ENCODE measurements around the gene LRRK1. TPM values are rescaled to one million over a fixed set of nuclear protein-coding genes. Genes with fewer than 3 reads are reported as not detected.

Gene LRRK1
- total RNA-seq, 4 donors from 2014 or later: 14.1 to 31.5 (median 16.8) TPM

GRCh38 chr15:100980410-100981046 lies 61.4 kb downstream of the LRRK1 start:
- Histone ChIP-seq H3K9me3 (no peaks in the 10 kb centered on the region), H3K4me3 (no peak overlapping the region), H3K27ac (no peak overlapping the region), H3K36me3 (no peaks in the 10 kb centered on the region), H3K4me1 (no peaks in the 10 kb centered on the region), H3K27me3 (peaks cover 0 to under 1% of the 10 kb centered on the region in 2 donors)
- WGBS, 2 donors: 83 to 94% methylated on average over 4 of the region's 4 CpGs
- TF ChIP-seq CTCF (IDR thresholded peaks at IDR 0.05): no peak
- TF ChIP-seq EP300 (IDR thresholded peaks at IDR 0.05): no peak
- no peak for TF ChIP-seq POLR2A (IDR thresholded peaks at IDR 0.05)
- no peak for DNase-seq (ENCODE audit: low spot score in 2 of 2)

GRCh38 chr15:100981086-100981485 lies 61.9 kb downstream of the LRRK1 start:
- Histone ChIP-seq H3K27me3 (no peaks in the 10 kb centered on the region), H3K4me1 (peaks cover 0 to under 1% (median 0%) of the 10 kb centered on the region in 4 donors), H3K36me3 (no peaks in the 10 kb centered on the region), H3K4me3 (no peak overlapping the region), H3K9me3 (no peaks in the 10 kb centered on the region), H3K27ac (no peak overlapping the region)
- WGBS, 2 donors: 79 to 89% methylated on average over 4 of the region's 4 CpGs
- DNase-seq (ENCODE audit: low spot score in 2 of 2): no peak
- TF ChIP-seq POLR2A (IDR thresholded peaks at IDR 0.05): no peak
- no peak for TF ChIP-seq EP300 (IDR thresholded peaks at IDR 0.05)
- TF ChIP-seq CTCF (IDR thresholded peaks at IDR 0.05): no peak

GRCh38 chr15:100983221-100983620 lies 64.1 kb downstream of the LRRK1 start:
- H3K4me3 ChIP-seq: no peak overlapping the region
- no peak for TF ChIP-seq POLR2A (IDR thresholded peaks at IDR 0.05)
- TF ChIP-seq CTCF (IDR thresholded peaks at IDR 0.05): no peak
- TF ChIP-seq EP300 (IDR thresholded peaks at IDR 0.05): no peak
- DNase-seq (ENCODE audit: low spot score in 2 of 2): no peak
- 87 to 92% methylated on average over 5 to 7 of the region's 7 CpGs for WGBS, 2 donors
- peaks cover 0 to 11% (median 0%) of the 10 kb centered on the region in 4 donors for H3K4me1 ChIP-seq
- H3K27me3 ChIP-seq: no peaks in the 10 kb centered on the region
- peaks cover 0 to under 1% (median 0%) of the 10 kb centered on the region in 4 donors for H3K9me3 ChIP-seq
- H3K27ac ChIP-seq: no peak overlapping the region
- no peaks in the 10 kb centered on the region for H3K36me3 ChIP-seq

- H3K4me3 ChIP-seq: no peak overlapping the region
- peaks cover 0 to 12% (median 0%) of the 10 kb centered on the region in 3 donors for H3K36me3 ChIP-seq
- WGBS, 2 donors: 75 to 84% methylated on average over 4 of the region's 4 CpGs
- peaks cover 0 to 3% (median 0%) of the 10 kb centered on the region in 4 donors for H3K9me3 ChIP-seq
- no peak for TF ChIP-seq EP300 (IDR thresholded peaks at IDR 0.05)
- TF ChIP-seq CTCF (IDR thresholded peaks at IDR 0.05): no peak
- TF ChIP-seq POLR2A (IDR thresholded peaks at IDR 0.05): no peak
- H3K4me1 ChIP-seq: peaks cover 0 to 11% (median 0%) of the 10 kb centered on the region in 4 donors
- no peaks in the 10 kb centered on the region for H3K27me3 ChIP-seq
- H3K27ac ChIP-seq: no peak overlapping the region
- no peak for DNase-seq (ENCODE audit: low spot score in 2 of 2)
Observed at GRCh38 chr15:100985401-100985800, 66.2 kb downstream of the LRRK1 start.

GRCh38 chr15:100986158-100986896 lies 67.2 kb downstream of the LRRK1 start:
- Histone ChIP-seq H3K9me3 (peaks cover 0 to 3% (median 0%) of the 10 kb centered on the region in 4 donors), H3K27ac (peak overlapping the region in 3 of 4 donors; percentile 28 to 59 (median 42)), H3K4me3 (no peak overlapping the region), H3K27me3 (no peaks in the 10 kb centered on the region), H3K36me3 (peaks cover 0 to 12% (median 0%) of the 10 kb centered on the region in 3 donors), H3K4me1 (peaks cover 0 to 11% (median 0%) of the 10 kb centered on the region in 4 donors)
- no peak for DNase-seq (ENCODE audit: low spot score in 2 of 2)
- TF ChIP-seq POLR2A (IDR thresholded peaks at IDR 0.05): no peak
- TF ChIP-seq EP300 (IDR thresholded peaks at IDR 0.05): no peak
- TF ChIP-seq CTCF (IDR thresholded peaks at IDR 0.05): no peak
- 40 to 50% methylated on average over 6 of the region's 6 CpGs for WGBS, 2 donors
